DMS114 treated with DMSO at 0.1 percent for 48 hours (cell line): ENCODE measurements around the gene DCAF17.
"Not testable (repeated sequence)": the region's sequence is repeated elsewhere in the genome, so short reads cannot be mapped to it uniquely, and the experiment has no call there.

ENCODE experiments used
- DNase-seq: peaks from one replicate; lab custom pipeline; 2025; ENCODE audit not compliant: unreplicated experiment; lab: John Stamatoyannopoulos, UW

DCAF17 gene

DNA sequence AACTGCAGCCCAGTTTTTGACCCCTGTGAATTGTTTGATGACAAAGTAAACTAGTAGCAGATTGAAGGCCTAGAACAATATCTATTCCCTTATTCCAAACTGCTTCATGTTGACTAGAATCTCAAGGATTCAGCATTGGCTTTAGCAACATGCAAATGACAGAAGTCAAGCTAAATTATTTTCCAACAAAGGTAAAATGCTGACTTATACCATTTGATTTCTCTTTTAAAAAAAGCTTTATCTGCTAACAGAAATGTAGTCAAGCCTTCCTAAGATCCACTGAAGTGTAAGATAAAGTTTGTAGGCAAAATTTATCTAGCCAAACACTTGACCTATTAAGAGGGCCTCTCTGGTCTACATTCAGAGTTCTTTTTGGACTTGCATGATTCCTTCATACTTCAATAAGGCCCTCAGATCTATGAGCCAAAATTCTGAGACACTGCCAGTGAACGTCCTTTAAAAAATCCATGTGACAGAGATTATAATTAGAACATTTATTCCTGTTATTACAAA, 78.7 kb downstream of the DCAF17 start:
- no peak for DNase-seq

DNA sequence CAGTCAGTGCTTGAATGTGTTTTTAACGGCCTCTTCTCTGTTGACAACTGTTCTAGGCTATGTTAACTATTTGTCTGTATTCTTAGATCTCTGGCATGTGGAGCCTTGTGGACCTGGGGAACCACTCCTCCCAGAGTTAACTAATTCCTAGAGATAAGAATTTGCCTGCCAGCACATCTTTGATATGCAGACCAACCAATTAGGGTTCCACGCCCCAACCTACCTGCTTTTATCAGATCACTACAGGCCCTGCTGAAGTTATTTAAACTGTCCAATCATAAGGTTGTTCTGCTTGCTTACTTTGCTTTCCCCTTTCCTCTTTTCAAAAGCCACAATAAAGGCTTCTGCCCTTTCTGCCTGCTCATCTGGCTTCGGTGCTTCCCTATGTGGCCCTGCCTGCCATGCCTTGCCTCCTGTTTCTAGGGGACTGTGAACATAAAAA, 79.7 kb downstream of the DCAF17 start:
- no peak for DNase-seq

DNA sequence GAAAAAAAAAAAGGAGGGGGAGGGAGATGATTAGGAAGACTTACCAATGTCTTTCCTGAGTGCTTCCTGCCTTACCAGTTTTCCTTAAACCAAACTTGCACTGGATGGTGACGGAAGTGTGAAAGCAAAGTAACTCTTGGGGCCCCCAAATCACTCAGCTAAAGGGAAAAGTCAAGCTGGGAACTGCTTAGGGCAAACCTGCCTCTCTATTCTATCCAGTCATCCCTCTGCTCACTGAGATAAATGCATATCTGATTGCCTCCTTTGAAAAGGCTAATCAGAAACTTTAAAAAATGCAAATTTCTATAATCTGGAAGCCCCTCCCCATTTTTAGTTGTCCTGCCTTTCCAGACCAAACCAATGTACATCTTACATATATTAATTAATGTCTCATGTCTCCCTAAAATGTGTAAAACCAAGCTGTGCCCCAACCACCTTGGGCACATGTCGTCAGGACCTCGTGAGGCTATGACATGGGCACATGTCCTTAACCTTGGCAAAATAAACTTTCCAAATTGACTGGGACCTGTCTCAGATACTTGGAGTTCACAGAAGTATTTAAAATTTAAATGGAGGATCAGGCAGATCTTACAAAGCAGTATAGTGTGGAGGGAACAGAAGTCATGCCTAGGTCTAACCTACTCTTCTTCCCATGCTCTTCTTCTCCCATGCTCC, 81.0 kb downstream of the DCAF17 start:
- no peak for DNase-seq

DNA sequence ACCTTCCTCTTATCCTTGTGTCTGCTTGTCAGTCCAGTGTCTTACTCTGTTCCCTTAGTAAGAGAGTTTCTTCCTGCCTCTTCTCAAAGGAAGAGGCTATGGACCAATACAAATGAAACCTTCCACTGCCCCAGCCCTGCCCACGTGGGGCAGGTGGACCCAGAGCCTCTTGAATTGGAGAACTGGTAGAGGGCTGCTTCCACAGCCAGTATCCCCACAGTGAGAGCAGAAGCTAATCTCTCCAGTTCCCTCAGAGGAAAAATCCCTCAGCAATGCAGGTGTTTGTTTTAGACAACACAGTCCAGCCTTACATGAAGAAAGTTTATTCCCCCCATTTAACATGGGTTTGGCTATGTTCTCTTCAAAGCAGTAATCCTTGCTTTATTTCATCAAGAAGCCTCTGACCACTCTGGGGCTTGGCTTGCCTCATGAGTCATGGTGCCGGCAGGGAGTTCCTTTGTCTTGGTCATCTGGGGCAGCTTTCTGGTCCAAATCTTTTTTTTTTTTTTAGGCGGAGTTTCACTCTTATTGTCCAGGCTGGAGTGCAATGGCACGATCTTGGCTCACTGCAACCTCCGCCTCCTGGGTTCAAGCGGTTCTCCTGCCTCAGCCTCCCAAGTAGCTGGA, 81.8 kb downstream of the DCAF17 start:
- DNase-seq: no peak

DNA sequence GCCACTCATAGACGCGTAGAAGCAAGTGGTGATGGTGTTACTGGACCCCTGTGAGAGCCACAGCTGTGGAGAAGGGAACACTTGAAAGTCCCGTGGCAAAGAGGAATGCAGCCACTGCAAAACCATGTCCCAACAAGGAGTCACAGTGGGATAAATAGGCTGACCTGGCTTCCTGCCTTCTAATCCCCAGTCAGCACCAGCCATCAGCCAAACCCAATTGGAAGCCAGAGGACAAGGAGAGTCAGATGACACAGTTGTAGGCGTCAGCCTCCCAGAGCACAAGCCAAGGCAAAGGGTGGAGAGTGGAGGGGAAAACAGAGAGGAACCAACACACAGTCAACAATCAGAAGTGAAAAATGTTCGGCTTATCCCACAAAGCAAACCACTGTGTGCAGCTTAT, 82.8 kb downstream of the DCAF17 start:
- no peak for DNase-seq

DNA sequence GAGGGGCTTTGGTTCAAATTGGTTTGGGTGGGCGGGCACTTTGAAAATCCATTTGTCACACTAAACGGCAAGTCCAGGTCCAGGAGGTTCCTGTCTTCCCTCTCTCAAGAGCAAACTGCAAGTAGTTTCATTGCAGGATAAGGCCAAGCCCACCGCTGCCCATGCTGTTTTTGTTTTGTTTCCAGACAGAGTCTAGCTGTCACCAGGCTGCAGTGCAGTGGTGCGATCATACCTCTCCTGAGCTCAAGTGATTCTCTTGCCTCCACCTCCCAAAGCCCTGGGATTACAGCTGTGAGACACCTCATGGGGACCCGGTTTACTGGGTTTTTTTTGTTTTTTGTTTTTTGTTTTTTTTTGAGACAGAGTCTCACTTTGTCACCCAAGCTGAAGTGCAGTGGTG, 86.4 kb downstream of the DCAF17 start:
- no peak for DNase-seq

DNA sequence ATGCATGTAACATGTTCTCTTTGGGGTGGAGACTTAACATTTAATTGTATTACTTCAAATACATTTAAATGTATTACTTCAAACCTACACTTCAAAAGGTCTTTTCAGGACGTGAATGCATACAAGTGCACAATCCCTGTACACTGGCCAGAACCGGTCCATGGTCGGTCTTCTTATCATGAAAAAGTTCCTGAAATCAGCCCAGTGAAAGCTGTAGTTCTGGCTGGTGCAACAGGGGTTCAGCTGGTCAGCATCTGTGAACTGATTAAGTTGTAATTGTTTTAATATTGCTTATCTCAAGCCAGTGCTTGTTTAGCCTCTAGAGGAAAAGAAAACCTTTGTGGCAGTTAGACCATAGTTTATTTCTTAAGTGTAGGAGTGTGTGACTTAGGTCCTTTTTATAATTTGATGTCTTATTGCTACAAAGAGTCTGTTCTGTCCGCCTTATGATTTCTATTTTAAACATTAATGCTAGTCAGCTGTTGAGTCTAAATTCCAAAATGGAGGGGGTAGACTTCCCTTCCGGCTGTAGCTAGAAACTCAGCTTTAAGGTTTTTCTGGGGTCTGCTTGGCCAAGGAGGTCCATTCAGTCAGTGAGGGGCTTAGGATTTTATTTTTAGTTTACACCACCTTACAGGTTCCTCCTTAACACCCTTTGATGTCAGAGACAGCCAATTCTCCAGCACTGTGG, 87.5 kb downstream of the DCAF17 start:
- no peak for DNase-seq

DNA sequence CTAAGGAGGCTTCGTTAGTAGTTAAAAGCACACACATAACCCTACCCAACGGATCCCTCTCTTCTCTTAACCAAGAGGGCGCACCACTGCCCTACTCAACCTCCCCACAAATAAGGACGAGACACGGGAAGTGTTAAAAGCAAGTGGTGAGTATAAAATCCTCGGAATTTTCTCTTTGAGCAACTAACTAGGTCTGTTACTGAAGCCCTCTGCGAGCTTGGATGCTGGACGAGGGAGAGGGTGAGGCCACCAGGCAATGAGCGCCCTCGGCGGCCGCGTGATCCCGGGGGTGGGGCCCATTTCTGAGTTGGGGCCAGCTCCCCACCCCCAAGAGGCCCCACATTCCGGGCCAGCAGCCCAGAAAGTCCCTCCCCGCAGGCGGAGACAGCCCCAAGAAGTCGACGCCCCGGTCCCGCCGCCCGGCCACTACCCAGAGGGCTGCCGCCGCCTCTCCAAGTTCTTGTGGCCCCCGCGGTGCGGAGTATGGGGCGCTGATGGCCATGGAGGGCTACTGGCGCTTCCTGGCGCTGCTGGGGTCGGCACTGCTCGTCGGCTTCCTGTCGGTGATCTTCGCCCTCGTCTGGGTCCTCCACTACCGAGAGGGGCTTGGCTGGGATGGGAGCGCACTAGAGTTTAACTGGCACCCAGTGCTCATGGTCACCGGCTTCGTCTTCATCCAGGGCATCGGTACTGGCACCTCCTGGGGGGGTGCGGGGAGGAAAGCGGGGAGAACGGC, 88.2 kb downstream of the DCAF17 start, which contains the start of gene CYBRD1:
TSS of gene CYBRD1 (plus strand) at position 423 of the 736 bp plus-strand sequence. CDS start at position 495, 72 bp downstream.
- peak; percentile 21 for DNase-seq

DNA sequence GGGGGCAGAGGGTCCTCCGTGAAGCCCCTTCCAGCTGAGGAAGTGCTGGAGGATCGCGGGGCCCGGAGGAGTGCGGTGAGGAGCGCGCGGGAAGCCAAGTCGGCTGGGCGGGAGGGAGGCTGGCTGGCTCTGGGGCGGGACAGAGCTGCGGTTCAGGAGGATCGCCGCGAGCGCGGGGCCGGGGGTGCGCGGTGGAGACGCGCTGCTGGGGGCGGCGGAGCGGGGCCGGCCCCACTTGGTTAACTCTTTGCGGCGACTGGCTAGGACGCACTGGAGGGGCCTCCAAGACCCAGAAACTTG, 88.7 kb downstream of the DCAF17 start:
- no peak for DNase-seq

DNA sequence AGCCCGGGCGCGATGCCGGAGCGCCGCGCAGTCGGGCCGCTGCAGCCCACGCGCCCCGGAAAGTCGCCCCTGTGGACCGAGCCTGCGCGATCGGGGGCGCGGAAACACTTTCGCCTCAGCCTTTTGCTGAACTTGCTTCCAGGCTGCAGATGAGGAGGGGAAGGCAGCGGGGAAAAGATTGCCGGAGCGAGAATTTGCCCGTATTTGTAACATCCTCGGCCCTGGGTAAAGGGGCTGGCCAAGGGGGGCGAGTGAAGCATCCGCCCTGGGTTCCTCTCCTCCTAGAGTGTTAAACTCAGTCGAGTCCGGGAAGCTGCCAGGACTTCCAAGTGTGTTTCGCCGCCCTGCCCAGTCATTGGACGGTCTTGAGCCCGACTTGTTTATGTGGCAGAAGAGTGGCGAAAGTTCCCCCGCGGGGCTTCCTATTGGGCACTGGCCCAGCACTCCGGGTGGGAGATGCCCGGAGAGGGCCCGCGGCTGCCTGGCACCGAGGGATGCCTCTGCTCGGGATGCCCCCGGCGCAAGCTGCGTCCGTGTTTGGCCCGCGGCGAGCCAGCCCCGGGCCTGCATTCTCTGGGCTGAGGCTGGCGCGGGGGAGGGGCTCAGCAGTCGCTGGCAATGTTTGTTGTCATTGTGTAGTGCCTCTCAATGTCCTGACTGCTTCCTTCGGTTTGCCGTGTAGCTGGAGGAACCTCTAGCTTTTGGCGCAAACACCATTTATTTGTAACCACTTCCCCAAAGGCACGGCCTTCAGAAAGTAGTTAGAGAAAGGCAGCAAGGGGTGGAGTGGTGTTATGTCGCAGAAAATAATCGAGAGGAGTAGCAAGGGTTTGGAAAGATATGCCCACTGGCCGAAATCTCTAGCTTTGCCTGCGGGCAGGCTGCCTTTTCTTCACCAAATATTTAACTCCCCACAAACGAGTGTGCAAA, 89.3 kb downstream of the DCAF17 start:
- DNase-seq: peak; percentile 39

DNA sequence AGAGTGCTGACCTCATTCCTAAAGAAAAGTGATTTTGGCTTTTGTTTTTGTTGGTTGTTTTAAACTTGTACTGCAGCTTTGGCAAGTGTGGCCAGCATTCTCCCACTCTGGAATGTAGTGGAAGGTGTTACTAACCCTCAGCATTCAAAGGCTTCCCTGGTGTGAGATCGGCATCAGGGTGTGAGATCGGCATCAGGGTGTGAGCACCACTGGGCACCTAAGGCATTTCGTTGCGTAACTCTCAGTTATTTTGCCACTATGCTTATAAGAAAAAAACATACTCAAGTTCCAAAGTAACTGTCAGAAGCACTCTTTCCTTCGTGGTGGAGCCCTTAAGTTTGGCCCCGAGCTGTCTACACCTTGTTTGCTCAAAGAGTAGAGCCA, 90.0 kb downstream of the DCAF17 start:
- DNase-seq: no peak

DNA sequence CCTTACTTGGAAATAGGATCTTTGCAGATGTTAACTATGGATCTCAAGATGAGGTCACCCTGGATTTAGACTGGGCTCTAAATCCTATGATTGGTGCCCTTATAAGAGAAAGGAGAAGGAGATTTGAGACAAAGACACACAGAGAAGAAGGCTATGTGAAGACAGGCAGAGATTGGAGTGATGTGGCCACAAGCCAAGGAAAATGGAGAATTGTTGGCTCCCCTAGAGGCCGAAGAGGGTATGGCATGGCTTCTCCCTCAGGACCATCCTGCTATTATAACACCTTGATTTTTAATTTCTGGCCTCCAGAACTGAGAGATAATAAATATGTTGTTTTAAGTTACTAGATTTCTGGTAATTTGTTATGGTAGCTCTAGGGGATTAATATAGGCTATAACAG, 95.9 kb downstream of the DCAF17 start:
- no peak for DNase-seq

DNA sequence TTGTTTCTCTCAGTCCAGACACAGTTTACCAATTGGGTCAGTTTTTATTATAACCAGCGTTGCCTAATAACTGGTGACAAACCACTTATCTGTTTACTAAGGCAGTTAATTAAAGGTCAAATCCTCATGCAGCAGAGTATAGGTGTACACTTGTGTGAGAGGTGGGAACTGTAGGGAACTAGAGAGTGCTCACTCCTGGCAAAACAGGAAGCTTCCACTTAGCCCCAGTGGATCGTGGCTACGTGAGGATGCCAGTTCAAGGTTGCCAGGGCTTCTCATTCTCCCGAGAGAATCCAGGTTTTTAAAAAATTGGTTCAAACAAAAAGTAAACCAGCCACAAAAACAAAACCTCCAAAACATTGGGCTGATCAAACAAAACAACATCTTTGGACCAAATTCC, 96.4 kb downstream of the DCAF17 start:
- no peak for DNase-seq

DNA sequence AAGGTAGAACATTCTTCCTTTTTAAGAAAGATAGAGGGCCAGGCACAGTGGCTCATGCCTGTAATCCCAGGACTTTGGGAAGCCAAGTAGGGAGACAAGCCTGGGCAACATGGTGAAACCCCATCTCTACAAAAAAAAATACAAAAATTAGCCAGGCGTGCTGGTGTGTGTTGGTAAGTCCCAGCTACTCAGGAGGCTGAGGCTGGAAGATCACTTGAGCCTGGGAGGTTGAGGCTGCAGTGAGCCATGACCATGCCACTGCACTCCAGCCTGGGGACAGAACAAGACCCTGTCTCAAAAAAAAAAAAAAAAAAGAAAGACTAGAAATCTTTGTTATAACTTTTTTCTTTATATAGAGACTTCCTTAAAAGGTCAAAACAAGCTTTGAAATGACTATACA, 96.8 kb downstream of the DCAF17 start:
- not testable (repeated sequence) for DNase-seq

DNA sequence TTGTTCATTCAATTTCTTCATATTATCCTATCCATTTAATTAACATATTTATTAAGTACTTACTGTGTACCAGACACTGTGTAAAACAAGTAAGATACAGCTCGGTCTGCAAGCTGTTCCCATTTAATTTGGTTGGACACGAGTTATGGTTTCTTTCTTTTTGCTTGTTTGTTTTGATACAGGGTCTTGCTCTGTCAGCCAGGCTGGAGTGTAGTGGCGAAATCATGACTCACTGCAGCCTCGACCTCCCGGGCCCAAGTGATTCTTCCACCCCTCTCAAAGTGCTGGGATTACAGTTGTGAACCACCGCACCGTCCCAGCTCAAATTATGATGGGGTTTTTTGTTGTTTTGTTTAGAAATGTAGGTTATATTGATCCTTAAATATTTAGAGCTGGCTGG, 97.3 kb downstream of the DCAF17 start:
- no peak for DNase-seq

DNA sequence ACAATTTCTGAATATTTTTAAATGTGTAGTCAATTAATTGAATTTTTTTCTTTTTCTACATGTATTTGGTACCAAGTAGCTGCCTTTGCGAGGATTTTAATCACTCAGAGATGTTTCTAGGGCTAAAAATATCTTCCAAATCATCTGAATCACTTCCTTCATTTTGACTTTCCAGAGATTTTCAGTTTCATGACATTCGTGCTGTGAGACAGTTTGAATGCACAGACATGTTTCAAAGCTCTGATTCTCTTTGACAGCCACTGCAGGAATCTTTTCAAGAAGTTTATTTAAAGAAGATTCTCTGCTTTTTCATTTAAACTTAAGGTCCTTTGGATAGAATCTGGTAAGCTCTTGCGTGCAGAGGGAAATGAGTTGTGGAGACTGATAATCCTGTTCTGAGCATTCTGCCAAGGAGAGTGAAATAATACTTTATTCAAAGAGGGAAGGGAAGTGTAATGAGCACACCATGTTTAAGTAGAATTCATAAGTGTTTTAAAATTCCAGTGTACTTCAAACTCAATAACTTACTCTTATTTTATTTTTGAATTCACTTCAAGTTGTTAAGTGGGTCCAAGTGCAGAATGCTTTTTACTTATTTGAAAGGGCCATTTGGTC, 97.9 kb downstream of the DCAF17 start:
- no peak for DNase-seq

DNA sequence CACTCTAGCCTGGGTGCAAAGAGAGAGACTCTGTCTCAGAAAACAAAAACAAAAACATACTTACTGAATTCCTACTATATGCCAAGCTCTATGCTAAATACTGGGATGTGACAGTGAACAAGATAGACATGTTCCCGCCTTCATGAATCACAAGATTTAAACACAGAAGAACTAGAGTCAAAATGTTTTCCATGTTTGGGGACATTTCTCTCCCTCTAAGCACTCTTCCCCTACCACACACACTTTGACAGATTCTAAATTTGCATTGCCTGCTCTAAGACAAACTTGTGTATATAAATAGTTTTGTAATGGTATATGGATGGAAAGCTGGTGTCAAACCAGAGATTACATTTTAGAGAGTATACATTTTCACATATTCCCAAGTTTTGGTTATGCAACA, 99.3 kb downstream of the DCAF17 start:
- DNase-seq: no peak
